G401 (cell line): Measurements from ENCODE around the gene TRMT2A. TPM values are rescaled to one million over a fixed set of nuclear protein-coding genes. Genes with fewer than 3 reads are reported as not detected.
A peak's percentile ranks its signal among the peaks of the same experiment; 100 is the strongest.
"Not testable (repeated sequence)": the region's sequence is repeated elsewhere in the genome, so short reads cannot be mapped to it uniquely, and the experiment has no call there.

ENCODE experiments used
- DNase-seq: peaks from one replicate; pipeline ENCODE4 v3.0.0-alpha.2; 2015; ENCODE audit warnings: low spot score
- in situ Hi-C: cut with HindIII; loops from 2 replicates; pipeline ENCODE4 v1.10.0; 2016; ENCODE audit warnings: low sequenced_read_pairs, mixed read lengths
- total RNA-seq: library from RNA; depleted of rRNA; stranded (reverse); fragments of >200 nt; shearing (Covaris generic); gene quantifications from 2 replicates; pipeline ENCODE4 v1.2.3, GENCODE V29; 2014; rRNA removed

Gene TRMT2A, protein sequence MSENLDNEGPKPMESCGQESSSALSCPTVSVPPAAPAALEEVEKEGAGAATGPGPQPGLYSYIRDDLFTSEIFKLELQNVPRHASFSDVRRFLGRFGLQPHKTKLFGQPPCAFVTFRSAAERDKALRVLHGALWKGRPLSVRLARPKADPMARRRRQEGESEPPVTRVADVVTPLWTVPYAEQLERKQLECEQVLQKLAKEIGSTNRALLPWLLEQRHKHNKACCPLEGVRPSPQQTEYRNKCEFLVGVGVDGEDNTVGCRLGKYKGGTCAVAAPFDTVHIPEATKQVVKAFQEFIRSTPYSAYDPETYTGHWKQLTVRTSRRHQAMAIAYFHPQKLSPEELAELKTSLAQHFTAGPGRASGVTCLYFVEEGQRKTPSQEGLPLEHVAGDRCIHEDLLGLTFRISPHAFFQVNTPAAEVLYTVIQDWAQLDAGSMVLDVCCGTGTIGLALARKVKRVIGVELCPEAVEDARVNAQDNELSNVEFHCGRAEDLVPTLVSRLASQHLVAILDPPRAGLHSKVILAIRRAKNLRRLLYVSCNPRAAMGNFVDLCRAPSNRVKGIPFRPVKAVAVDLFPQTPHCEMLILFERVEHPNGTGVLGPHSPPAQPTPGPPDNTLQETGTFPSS
- 22.4 and 55.8 TPM in 2 replicates for total RNA-seq

GRCh38 chr22:20116951-20117632 is at the start of gene TRMT2A:
Gene TRMT2A, minus strand, starts transcription at chr22:20117226. Its CDS starts 320 bp downstream, at chr22:20116906.
- DNase-seq: peak; percentile 95
- in situ Hi-C loops: no loop called here

- in situ Hi-C loops: no loop called here
- no peak for DNase-seq
These were observed 49.7 kb upstream of the TRMT2A start for GRCh38 chr22:20166703-20167102.

DNA sequence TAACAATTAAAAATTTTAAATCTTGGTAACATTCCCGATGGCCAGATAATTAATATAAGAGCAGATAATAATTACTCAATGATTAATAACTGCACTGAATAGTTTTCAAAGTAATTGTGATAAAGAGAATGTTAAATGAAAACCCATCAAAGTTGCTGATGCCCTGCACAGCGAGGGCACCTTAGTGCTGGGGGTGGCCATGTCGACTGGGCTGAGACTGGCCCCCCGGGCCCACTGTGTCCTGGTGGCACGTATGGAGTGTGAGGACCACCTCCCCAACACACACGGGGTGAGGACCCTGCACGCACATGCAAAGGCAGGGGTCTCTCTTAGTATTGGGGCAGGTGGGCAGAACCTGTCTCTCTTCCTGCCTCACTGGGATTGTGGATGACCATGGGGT is 48.9 kb upstream of the TRMT2A start:
- in situ Hi-C loops: no loop called here
- no peak for DNase-seq

DNA sequence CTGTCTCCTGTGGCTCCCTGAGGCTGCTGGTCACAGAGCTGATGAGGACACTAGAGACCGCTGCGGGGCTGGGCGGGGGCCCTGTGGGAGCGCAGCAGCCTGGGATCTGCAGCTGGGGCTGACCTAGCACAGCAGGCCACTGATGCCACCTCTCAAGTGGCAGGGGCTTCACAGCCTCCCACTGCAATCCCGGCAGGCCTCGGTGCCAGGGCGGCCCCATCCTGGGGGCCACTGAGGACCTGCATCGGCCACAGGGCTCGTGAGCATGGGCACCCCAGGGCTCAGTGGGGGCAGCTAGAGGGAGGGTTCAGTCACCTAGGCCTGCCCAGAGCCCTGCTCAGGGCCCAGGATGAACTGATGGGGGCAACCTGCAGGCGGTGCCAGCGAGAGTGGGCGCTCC is 48.4 kb upstream of the TRMT2A start:
- no peak for DNase-seq
- in situ Hi-C loops: no loop called here

DNA sequence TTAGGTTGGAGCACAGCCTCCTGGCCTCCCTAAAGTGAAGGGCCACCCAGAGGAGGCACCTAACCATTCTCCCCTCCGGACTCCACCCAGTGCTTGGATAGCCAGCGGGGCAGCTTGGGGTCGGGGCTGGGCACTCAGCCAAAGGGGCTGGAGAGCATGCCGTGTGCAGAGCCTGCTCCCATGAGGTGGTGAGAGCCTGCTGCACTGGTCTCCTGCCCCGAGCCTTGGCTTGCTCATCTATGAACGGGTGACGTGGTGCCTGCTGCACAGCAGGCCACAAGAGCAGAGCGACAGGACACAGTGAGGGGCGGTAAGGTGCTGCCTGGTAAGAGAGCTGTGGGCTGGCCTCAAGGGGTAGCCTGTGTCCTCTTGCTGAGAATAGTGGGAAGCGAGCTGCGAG is 47.8 kb upstream of the TRMT2A start:
- in situ Hi-C loops: no loop called here

DNA sequence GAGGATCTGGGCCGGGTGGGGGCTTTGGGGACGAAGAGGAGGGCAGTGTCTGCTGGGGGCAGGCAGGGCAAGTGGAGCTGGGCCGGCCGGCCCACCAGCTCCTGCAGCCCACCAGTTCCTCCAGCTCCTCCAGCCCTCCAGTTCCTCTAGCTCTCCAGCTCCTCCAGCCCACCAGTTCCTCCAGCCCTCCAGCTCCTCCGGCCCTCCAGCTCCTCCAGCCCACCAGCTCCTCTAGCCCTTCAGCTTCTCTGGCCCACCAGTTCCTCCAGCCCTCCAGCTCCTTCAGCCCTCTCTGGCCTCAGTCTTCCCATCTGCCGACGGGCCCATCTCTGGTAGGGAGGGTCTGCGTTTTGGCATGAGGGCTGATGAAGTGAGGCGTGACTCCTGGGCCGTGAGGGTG is 43.0 kb upstream of the TRMT2A start:
- in situ Hi-C loops: no loop called here
- DNase-seq: no peak

More for the DNA sequence above, 47.8 kb upstream of the TRMT2A start:
- no peak for DNase-seq

GRCh38 chr22:20159531-20159930 is 42.5 kb upstream of the TRMT2A start:
- peak; percentile 43 for DNase-seq
- in situ Hi-C loops: not testable (repeated sequence)

DNA sequence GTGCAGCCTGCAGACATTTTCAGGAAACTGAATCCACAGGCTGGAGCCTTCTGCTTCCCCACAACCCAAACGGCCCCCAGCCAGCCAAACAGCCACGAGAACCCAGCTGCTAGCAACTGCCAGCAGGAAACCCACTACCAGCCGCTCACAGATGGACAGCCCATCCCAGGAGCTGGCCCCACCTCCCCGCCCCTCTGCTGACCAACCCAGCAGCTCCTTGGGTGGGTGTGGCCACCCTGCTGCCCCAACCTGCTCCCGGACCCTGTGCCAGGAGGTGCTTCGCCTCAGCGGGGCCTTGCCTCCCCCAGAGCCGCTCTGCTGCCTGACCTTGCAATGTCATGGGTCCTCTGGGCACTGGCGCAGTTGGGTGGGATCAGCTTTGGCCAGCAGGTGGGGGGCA is 42.0 kb upstream of the TRMT2A start:
- peak; percentile 38 for DNase-seq
- in situ Hi-C loops: no loop called here

GRCh38 chr22:20158391-20159036 is 41.5 kb upstream of the TRMT2A start:
- DNase-seq: no peak
- in situ Hi-C loops: no loop called here

DNA sequence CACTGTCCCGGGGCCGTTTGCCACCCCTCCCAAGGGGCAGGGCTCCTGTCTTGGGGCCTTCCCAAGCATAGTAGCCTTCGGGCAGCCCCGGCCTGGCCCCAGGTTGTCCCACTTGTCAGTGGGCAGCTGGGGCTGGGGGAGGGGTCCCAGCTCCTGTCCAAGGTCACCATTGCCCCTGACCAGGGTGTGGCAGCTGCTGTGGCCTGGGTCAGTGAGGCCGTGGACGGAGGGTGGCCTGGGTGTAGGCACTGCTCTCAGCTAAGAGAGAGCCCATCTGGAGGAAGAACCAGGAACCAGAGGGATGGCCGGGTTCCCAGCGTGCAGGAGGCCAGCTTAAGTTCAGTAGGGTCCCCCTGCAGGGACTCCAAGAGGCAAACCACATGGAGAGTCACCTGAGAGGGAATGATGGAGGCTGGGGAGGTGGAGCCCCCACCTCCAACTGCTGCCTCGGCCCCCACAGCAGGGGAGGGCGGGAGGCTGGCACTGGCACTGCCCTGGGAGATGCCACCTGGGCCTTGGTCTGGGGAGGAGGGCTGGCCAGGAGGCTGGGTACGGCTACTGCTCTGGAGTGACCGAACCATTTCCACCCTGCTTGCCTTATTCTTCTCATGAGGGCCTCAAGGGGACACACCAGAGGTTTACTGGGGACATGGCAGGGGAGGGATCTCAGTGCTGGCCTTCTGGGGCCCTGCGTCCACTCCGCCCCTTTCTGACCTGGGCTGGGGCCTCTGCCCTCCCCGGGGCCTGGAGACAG is 40.6 kb upstream of the TRMT2A start:
- in situ Hi-C loops: no loop called here
- no peak for DNase-seq

DNA sequence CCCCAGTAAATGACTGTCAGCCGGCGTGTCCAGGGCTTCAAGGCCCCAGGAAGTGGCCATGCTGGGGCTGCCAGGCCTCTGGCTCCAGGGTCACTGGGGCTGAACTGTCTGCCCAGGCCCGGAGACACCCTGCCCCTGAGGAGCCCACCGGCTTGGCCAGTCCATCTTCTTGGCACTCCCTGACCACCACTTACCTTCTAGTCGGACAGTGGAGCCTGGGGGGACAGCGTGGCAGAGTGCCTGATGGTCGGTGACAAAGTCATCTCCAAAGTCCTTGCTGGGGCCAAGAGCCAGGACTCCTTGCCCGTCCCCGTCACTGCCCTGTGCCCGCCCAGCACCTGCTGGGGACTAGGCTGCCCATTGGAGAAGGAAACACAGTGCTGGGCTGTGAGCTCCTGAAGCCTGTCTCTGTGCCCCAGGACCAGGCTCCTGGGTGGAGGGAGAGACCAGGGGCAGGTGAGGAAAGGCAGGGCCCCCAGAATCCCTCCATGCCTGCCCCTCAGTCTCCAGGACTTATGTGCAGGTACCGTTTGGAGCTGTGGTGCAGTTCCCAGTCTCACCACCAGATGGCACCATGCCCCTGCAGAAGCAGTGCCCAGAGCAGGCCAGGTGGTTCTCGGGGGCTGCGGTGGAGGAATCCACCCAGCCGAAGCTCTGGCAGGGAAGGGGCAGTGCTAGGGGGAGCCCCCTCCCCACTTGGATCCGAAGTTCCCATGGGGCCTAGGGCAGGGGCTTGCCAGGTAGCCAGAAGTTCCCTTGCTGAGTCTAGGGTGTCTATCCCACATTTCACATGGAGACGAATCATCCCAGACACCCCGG is 39.8 kb upstream of the TRMT2A start:
- peak; percentile 92 for DNase-seq

DNA sequence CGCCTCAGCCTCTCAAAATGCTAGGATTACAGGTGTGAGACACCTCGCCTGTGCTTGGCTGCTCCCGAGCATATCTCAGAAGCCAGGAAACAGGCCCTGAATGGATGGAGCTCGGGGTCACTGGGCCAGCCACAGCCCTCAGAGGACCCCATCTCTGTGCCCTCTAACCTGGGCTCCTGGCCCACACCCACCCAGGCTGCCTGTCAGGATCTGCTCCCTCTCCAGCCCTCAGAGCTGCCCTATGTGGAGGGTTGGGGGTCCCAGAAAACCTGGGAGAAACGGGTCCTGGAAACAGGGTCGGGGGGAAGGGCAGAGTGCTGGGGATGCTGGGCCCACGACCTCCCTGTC is 39.0 kb upstream of the TRMT2A start:
- in situ Hi-C loops: no loop called here
- DNase-seq: no peak

More for the DNA sequence above, 39.8 kb upstream of the TRMT2A start:
- in situ Hi-C loops: no loop called here

DNA sequence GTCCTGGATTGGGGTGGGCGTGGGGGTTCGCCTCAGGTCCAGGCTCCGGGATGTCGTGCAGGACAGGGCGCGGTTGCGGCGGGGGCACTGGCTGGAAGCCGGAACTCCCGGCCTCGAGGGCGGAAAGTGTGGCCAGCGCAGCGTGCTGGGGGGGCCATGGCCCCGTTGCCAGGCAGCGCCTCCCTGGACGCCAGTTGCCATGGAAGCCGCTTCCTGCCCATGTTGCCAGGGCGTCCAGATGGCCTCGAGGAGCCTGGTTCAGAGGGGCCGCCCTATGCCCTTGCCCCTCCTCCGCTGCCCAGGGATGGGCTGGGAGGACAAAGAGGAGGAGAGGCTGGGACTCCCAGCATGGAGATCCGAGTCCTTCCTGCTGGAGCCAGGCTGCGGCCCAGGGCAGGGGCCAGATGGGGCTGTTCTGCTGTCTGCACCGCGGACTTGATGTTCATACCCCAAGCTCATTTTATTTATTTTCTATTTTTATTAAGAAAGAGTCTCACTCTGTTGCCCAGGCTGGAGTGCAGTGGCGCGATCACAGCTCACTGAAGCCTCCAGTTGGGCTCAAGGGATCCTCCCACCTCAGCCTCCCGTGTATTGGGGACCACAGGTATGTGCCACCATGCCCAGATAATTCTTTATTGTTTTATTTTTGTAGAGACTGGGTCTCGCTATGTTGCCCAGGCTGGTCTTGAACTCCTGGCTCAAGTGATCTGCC is 38.5 kb upstream of the TRMT2A start:
- in situ Hi-C loops: no loop called here

GRCh38 chr22:20154602-20155187 is 37.7 kb upstream of the TRMT2A start:
- DNase-seq: no peak
- in situ Hi-C loops: no loop called here

More for the DNA sequence above, 38.5 kb upstream of the TRMT2A start:
- DNase-seq: peak; percentile 89

- peak; percentile 56 for DNase-seq
- in situ Hi-C loops: no loop called here
These were observed 36.9 kb upstream of the TRMT2A start for GRCh38 chr22:20153945-20154344.

DNA sequence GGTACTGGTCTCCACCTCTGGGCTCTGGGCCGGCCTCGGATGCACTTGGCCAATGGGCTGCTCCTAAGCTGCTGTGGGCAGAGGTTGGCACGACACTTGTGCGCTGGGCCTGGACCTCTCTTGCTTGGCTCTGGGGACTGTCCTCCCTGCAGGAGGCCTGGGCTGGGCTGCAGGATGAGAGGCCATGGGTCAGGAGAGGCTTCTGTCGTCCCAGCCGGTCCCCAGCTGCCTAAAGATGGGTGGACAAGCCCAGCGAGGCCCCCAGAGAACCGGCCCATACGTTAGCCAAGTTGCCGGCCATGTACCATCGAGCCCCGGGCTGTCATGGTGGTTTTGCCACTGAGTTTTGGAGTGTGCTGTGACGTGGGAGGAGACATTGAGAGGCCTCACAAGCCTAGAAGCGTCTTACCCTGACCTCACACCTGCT is 35.5 kb upstream of the TRMT2A start:
- in situ Hi-C loops: no loop called here
- DNase-seq: no peak

GRCh38 chr22:20151276-20151588 is 34.2 kb upstream of the TRMT2A start:
- no peak for DNase-seq
- in situ Hi-C loops: no loop called here
